DOHH2 (cell line): ENCODE measurements around the gene RBM15B.

Source experiments
- EZH2phosphoT487 ChIP-seq: fragments of 200-600 bp; sonication (generic); IDR thresholded peaks from 2 replicates; pipeline ENCODE4 v1.6.1; 2017; ENCODE audit warnings: borderline replicate concordance, mild to moderate bottlenecking, antibody characterized with exemption, low read length, moderate library complexity, mixed read lengths
- TF ChIP-seq, protein P1 (sequence below): fragments of 200-600 bp; sonication (generic); IDR thresholded peaks from one replicate; pipeline ENCODE4 v1.5.1; 2014; ENCODE audit warnings: antibody characterized with exemption, mild to moderate bottlenecking, low read depth, low read length; ENCODE audit not compliant: poor library complexity, severe bottlenecking

- TF ChIP-seq, protein P1, sequence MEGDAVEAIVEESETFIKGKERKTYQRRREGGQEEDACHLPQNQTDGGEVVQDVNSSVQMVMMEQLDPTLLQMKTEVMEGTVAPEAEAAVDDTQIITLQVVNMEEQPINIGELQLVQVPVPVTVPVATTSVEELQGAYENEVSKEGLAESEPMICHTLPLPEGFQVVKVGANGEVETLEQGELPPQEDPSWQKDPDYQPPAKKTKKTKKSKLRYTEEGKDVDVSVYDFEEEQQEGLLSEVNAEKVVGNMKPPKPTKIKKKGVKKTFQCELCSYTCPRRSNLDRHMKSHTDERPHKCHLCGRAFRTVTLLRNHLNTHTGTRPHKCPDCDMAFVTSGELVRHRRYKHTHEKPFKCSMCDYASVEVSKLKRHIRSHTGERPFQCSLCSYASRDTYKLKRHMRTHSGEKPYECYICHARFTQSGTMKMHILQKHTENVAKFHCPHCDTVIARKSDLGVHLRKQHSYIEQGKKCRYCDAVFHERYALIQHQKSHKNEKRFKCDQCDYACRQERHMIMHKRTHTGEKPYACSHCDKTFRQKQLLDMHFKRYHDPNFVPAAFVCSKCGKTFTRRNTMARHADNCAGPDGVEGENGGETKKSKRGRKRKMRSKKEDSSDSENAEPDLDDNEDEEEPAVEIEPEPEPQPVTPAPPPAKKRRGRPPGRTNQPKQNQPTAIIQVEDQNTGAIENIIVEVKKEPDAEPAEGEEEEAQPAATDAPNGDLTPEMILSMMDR, result no peak
- no peak for TF ChIP-seq EZH2phosphoT487
These were observed 17.2 kb upstream of the RBM15B start for GRCh38 chr3:51373658-51374421.
